ENCODE data around the gene SLC4A1.

- TF ChIP-seq CTCF (IDR thresholded peaks at IDR 0.05; ENCODE audit: low read length) (no peak), EZH2phosphoT487 (IDR thresholded peaks at IDR 0.05; ENCODE audit: low read length) (no peak)
Observed at GRCh38 chr17:44211281-44212265, 56.4 kb downstream of the SLC4A1 start.

Measured in MM.1S (cell line).